Measurements from ENCODE around the gene RIMBP2.

Gene RIMBP2

GRCh38 chr12:130477266-130477665, 238.8 kb downstream of the RIMBP2 start:
- no peak for TF ChIP-seq REST (IDR thresholded peaks at IDR 0.05; ENCODE audit: insufficient read depth in 1 of 2, low read depth in 2 of 2, low read length in 2 of 2)

GRCh38 chr12:130476451-130477135, 239.5 kb downstream of the RIMBP2 start:
- no peak for TF ChIP-seq POLR2AphosphoS5 (IDR thresholded peaks at IDR 0.05; ENCODE audit: low read depth, low read length)
- no peak for TF ChIP-seq REST (IDR thresholded peaks at IDR 0.05; ENCODE audit: insufficient read depth in 1 of 2, low read depth in 2 of 2, low read length in 2 of 2)
- no peak for TF ChIP-seq TAF1 (IDR thresholded peaks at IDR 0.05; ENCODE audit: borderline replicate concordance, insufficient read depth, low read length)
- TF ChIP-seq FOXP2 (optimal IDR thresholded peaks at IDR 0.05; ENCODE audit: borderline replicate concordance, extremely low read depth, extremely low read length, insufficient read depth) = no peak
- TF ChIP-seq SIN3A (IDR thresholded peaks at IDR 0.05; ENCODE audit: borderline replicate concordance, insufficient read depth, low read length) = no peak

- TF ChIP-seq POLR2AphosphoS5 (IDR thresholded peaks at IDR 0.05; ENCODE audit: low read depth, low read length) (no peak), REST (IDR thresholded peaks at IDR 0.05; ENCODE audit: insufficient read depth in 1 of 2, low read depth in 2 of 2, low read length in 2 of 2) (no peak), SIN3A (IDR thresholded peaks at IDR 0.05; ENCODE audit: borderline replicate concordance, insufficient read depth, low read length) (no peak), TAF1 (IDR thresholded peaks at IDR 0.05; ENCODE audit: borderline replicate concordance, insufficient read depth, low read length) (no peak), FOXP2 (optimal IDR thresholded peaks at IDR 0.05; ENCODE audit: borderline replicate concordance, extremely low read depth, extremely low read length, insufficient read depth) (no peak)
Observed at GRCh38 chr12:130474599-130475269, 241.4 kb downstream of the RIMBP2 start.

DNA sequence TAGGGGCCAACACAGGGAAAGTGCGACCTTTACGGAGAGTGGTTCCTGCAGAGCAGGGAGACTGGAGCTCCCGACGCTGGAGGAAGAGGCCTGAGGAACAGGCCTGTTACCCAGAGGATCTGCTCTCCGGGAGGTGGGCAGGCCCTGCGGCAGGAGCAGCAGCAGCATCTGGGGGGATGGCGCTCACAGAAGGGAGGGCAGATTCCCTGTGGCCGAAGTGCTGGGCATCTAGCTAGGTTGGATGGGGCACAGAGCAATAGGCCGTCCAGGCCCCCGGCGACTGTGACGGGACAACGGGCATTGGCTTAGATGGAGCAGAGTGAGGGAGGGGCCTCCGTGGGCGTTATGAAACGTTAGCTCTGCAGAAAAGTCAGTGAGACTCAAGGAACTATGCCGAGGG, 242.8 kb downstream of the RIMBP2 start:
- TF ChIP-seq REST (IDR thresholded peaks at IDR 0.05; ENCODE audit: insufficient read depth in 1 of 2, low read depth in 2 of 2, low read length in 2 of 2) (no peak), POLR2AphosphoS5 (IDR thresholded peaks at IDR 0.05; ENCODE audit: low read depth, low read length) (no peak), FOXP2 (optimal IDR thresholded peaks at IDR 0.05; ENCODE audit: borderline replicate concordance, extremely low read depth, extremely low read length, insufficient read depth) (no peak), SIN3A (IDR thresholded peaks at IDR 0.05; ENCODE audit: borderline replicate concordance, insufficient read depth, low read length) (no peak)

DNA sequence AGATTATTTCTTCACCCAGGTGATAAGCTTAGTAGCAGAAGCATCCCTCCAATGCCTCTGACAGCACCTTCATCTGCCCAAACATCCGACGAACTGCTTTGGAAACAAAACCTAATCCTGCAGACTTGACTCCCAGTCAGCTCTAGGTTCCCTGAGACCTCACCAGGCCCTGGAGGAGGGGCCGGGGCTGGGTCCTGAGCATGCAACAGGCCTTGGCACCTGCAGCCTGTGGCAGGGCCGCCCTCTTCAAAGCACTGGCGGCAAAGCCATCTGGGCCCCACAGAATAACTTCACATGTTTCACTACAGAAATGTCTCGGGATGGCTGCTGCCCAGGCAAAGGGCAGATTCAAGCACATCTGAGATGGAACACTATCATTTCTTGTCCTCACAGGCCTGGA, 245.1 kb downstream of the RIMBP2 start:
- TF ChIP-seq FOXP2 (optimal IDR thresholded peaks at IDR 0.05; ENCODE audit: borderline replicate concordance, extremely low read depth, extremely low read length, insufficient read depth) (no peak), POLR2AphosphoS5 (IDR thresholded peaks at IDR 0.05; ENCODE audit: low read depth, low read length) (no peak), TAF1 (IDR thresholded peaks at IDR 0.05; ENCODE audit: borderline replicate concordance, insufficient read depth, low read length) (no peak), REST (IDR thresholded peaks at IDR 0.05; ENCODE audit: insufficient read depth in 1 of 2, low read depth in 2 of 2, low read length in 2 of 2) (no peak), SIN3A (IDR thresholded peaks at IDR 0.05; ENCODE audit: borderline replicate concordance, insufficient read depth, low read length) (no peak)

Measured in PFSK-1 (cell line).